Astrocyte of the spinal cord (primary cell): ENCODE data around the gene ZNF534.
"Not testable (repeated sequence)": the region's sequence is repeated elsewhere in the genome, so short reads cannot be mapped to it uniquely, and the experiment has no call there.

ENCODE experiments used
- DNase-seq: peaks from one replicate; pipeline ENCODE4 v3.0.0; 2011; ENCODE audit warnings: low read depth, low spot score
- H3K4me3 ChIP-seq: 2 replicates; pipeline ENCODE4 v1.5.1; 2011; ENCODE audit warnings: low read depth, mild to moderate bottlenecking, low read length, moderate library complexity
- CTCF ChIP-seq: IDR thresholded peaks from 2 replicates; pipeline ENCODE4 v1.5.1; 2012; ENCODE audit warnings: low read depth, mild to moderate bottlenecking, low read length, inconsistent platforms
- in situ Hi-C: cut with HindIII; loops from 2 replicates; pipeline ENCODE4 v1.10.0; 2017; ENCODE audit warnings: low sequenced_read_pairs

ZNF534 gene

GRCh38 chr19:52498571-52498970, 69.6 kb downstream of the ZNF534 start:
- TF ChIP-seq CTCF: no peak
- in situ Hi-C loops: no loop called here
- no peak for DNase-seq
- H3K4me3 ChIP-seq: no peak overlapping the region

GRCh38 chr19:52500474-52500873, 71.5 kb downstream of the ZNF534 start:
- H3K4me3 ChIP-seq, in situ Hi-C loops, DNase-seq: not testable (repeated sequence)

- in situ Hi-C loops, H3K4me3 ChIP-seq, DNase-seq: not testable (repeated sequence)
Measured at GRCh38 chr19:52500991-52501390, 72.0 kb downstream of the ZNF534 start.
